Neural progenitor cell (in vitro differentiated cells): Measurements from ENCODE around the gene RNF123.

Experiments used
- CTCF ChIP-seq: fragments of 200-600 bp; sonication (generic); IDR thresholded peaks from 2 replicates; pipeline ENCODE4 v1.5.1; 2017; ENCODE audit warnings: antibody characterized with exemption, mild to moderate bottlenecking
- EZH2 ChIP-seq: fragments of 200-600 bp; sonication (generic); IDR thresholded peaks from 2 replicates; pipeline ENCODE4 v1.6.1; 2017; ENCODE audit warnings: antibody characterized with exemption, mild to moderate bottlenecking, moderate library complexity
- EZH2phosphoT487 ChIP-seq: fragments of 200-600 bp; sonication (generic); IDR thresholded peaks from 2 replicates; pipeline ENCODE4 v1.6.1; 2017; ENCODE audit warnings: antibody characterized with exemption

GRCh38 chr3:49647741-49648140, 41.6 kb upstream of the RNF123 start:
- TF ChIP-seq EZH2 (no peak), EZH2phosphoT487 (no peak), CTCF (no peak)
